A549 (cell line): ENCODE results near the gene TSSK6.

Experiments used
- EP300 ChIP-seq, 2 experiments: fragments of >200 bp; sonication (Bioruptor Twin); formaldehyde crosslinking; IDR thresholded peaks; 2 replicates in 1 of 2; 3 replicates in 1 of 2; pipeline ENCODE4 v1.6.1; 2016 to 2017
- JUNB ChIP-seq: fragments of >200 bp; sonication (Bioruptor Twin); formaldehyde crosslinking; IDR thresholded peaks from 2 replicates; pipeline ENCODE4 v1.6.1; 2016
- POLR2A ChIP-seq: IDR thresholded peaks from 2 replicates; pipeline ENCODE4 v1.6.1; 2012; ENCODE audit warnings: mild to moderate bottlenecking, low read length
- TF ChIP-seq, protein P1 (sequence below): fragments of >200 bp; sonication (Bioruptor Twin); formaldehyde crosslinking; IDR thresholded peaks from 3 replicates; pipeline ENCODE4 v1.5.1; 2016

DNA sequence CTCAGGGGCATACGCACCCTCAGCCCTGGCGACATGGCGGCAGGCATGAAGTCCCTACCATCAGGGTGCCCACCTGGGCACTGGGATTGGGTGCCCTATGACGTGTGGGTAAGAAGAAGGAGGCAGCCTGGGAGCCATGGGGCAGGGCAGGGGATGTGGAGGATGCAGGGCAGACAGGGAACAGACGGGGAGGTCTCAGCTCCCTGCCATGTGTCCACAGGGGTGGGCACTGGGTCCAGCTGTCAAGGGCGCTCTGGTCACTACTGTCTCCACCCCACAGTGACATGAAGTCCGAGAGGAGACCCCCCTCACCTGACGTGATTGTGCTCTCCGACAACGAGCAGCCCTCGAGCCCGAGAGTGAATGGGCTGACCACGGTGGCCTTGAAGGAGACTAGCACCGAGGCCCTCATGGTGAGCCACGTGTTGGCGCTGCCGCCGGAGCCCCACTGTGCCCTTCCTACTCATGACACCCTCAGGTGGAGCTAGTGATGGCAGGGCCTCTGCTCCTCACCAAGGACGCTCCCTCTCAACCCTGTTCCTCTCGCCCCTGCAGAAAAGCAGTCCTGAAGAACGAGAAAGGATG lies 23.2 kb downstream of the TSSK6 start:
- TF ChIP-seq EP300 (IDR thresholded peaks at IDR 0.05) (no peak), POLR2A (no peak), JUNB (no peak)
- TF ChIP-seq, protein P1, sequence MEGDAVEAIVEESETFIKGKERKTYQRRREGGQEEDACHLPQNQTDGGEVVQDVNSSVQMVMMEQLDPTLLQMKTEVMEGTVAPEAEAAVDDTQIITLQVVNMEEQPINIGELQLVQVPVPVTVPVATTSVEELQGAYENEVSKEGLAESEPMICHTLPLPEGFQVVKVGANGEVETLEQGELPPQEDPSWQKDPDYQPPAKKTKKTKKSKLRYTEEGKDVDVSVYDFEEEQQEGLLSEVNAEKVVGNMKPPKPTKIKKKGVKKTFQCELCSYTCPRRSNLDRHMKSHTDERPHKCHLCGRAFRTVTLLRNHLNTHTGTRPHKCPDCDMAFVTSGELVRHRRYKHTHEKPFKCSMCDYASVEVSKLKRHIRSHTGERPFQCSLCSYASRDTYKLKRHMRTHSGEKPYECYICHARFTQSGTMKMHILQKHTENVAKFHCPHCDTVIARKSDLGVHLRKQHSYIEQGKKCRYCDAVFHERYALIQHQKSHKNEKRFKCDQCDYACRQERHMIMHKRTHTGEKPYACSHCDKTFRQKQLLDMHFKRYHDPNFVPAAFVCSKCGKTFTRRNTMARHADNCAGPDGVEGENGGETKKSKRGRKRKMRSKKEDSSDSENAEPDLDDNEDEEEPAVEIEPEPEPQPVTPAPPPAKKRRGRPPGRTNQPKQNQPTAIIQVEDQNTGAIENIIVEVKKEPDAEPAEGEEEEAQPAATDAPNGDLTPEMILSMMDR = no peak
